ENCODE measurements around the gene ZNF816. TPM values are rescaled to one million over a fixed set of nuclear protein-coding genes. Genes with fewer than 3 reads are reported as not detected.

ZNF816 gene
- total RNA-seq, result 4.5 and 4.9 TPM in 2 replicates

GRCh38 chr19:52962394-52963246 is at the start of gene ZNF816:
Gene ZNF816, minus strand, starts transcription at chr19:52962881. Its CDS starts 6,792 bp downstream, at chr19:52956089.

DNA sequence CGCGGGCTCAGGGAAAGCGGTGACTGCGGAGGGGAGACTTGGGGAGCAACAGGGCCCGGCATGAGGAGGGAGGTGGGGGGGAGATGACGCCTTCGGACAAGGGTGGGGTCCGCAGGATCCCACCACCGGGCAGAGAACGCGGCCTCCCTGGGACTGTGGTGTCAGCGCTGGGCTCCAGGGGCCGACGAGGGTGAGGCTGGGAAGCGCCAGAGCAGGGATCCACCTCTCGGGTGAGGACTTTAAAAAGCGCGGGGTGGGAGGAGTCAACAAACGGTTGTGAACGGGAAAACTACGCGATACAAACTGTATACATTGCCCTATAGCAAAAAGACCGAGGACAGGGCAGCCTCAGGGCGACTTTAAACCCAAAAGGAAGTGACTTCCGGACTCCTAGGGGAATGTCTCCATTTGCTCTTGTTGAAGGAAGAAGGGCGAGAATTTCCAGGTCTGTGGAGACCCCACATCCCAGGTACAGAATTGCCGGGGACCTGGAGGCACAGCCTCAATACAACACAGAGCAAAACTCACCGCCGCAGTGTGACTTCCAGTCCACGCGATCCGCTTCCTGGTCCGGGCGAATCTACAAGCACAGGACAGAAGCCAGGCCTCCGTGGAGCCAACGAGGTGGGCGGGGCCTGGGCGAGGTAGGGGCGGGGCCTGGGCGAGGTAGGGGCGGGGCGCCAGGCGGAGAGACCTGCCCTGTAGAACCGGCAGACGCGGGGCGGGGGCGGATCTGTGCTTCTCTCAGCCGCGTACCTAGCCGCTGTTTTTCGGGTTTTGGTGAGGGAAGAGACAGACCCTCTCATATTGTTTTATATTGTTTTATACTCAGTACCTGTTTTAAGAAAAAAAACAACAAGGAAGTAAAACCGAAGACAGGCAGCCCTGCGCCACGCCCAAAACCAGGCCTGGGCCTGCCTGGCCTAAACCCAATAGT is 39.6 kb downstream of the ZNF816 start, which contains the start of gene ZNF888:
Gene ZNF888 (minus strand): TSS at position 588 of the 937 bp plus-strand sequence. CDS start 5,555 bp downstream, outside the sequence.

Other genes starting within 250 kb of the ZNF816 start
- 2.8 and 5.7 TPM in 2 replicates for gene ZNF611, start 227.8 kb downstream of the ZNF816 start, total RNA-seq
- 1.5 and 1.6 TPM in 2 replicates for gene ZNF600, start 176.1 kb downstream of the ZNF816 start, total RNA-seq
- gene ZNF28, start 141.2 kb downstream of the ZNF816 start, total RNA-seq, result 5.9 and 6.2 TPM in 2 replicates
- gene ZNF468, start 105.3 kb downstream of the ZNF816 start, total RNA-seq, result 8.3 and 8.9 TPM in 2 replicates
- gene ZNF320, start 65.2 kb downstream of the ZNF816 start, total RNA-seq, result 8.1 and 8.2 TPM in 2 replicates
- 3.3 and 3.7 TPM in 2 replicates for gene ZNF888, start 39.5 kb downstream of the ZNF816 start, total RNA-seq
- not detected in 2 replicates for gene ERVV-1, start 51.0 kb upstream of the ZNF816 start, total RNA-seq
- gene ERVV-2, start 81.9 kb upstream of the ZNF816 start, total RNA-seq, result not detected in 2 replicates
- 6.1 and 7.2 TPM in 2 replicates for gene ZNF160, start 140.5 kb upstream of the ZNF816 start, total RNA-seq
- 1.8 and 2.7 TPM in 2 replicates for gene ZNF415, start 170.0 kb upstream of the ZNF816 start, total RNA-seq
- gene ZNF347, start 196.2 kb upstream of the ZNF816 start, total RNA-seq, result 2.0 and 2.1 TPM in 2 replicates
- gene ZNF665, start 230.5 kb upstream of the ZNF816 start, total RNA-seq, result 2.1 and 7.6 TPM in 2 replicates